ENCODE data around the gene STAM. TPM values are rescaled to one million over a fixed set of nuclear protein-coding genes. Genes with fewer than 3 reads are reported as not detected.

Gene STAM
- total RNA-seq, 1 donor from 2014 or later: 28.7 TPM

GRCh38 chr10:17655567-17656146, 11.7 kb downstream of the STAM start:
- Mint-ChIP-seq H3K4me3 (peak overlapping the region; percentile 50), H3K4me1 (peaks cover 59% of the 10 kb centered on the region), H3K27me3 (no peaks in the 10 kb centered on the region), H3K9me3 (peaks cover 2% of the 10 kb centered on the region), H3K27ac (peak overlapping the region; percentile 70), H3K36me3 (ENCODE audit: low read depth) (peaks cover 45% of the 10 kb centered on the region)
- ATAC-seq (ENCODE audit: low read depth): peak; percentile 91
- CTCF ChIA-PET: interaction anchor here (1.4 kb wide), 1 partner anchor 12 kb away, joined by 3 read pairs; the partner anchor contains the start of gene STAM
- POLR2A ChIA-PET: interaction anchor here (1.0 to 2.0 kb wide), 3 partner anchors 11 to 14 kb away, joined by 3 to 22 read pairs (median 7); partner anchors contain the start of gene STAM
- intact Hi-C loops (cut with micrococcal nuclease): loop anchor here (1.0 to 5.0 kb wide), 4 partner anchors 11 to 1002 kb away; partner anchors contain the start of genes ARL5B, HACD1 and STAM
- TF ChIP-seq, protein P1, sequence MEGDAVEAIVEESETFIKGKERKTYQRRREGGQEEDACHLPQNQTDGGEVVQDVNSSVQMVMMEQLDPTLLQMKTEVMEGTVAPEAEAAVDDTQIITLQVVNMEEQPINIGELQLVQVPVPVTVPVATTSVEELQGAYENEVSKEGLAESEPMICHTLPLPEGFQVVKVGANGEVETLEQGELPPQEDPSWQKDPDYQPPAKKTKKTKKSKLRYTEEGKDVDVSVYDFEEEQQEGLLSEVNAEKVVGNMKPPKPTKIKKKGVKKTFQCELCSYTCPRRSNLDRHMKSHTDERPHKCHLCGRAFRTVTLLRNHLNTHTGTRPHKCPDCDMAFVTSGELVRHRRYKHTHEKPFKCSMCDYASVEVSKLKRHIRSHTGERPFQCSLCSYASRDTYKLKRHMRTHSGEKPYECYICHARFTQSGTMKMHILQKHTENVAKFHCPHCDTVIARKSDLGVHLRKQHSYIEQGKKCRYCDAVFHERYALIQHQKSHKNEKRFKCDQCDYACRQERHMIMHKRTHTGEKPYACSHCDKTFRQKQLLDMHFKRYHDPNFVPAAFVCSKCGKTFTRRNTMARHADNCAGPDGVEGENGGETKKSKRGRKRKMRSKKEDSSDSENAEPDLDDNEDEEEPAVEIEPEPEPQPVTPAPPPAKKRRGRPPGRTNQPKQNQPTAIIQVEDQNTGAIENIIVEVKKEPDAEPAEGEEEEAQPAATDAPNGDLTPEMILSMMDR (IDR thresholded peaks at IDR 0.05): no peak
- DNase-seq: no peak

DNA sequence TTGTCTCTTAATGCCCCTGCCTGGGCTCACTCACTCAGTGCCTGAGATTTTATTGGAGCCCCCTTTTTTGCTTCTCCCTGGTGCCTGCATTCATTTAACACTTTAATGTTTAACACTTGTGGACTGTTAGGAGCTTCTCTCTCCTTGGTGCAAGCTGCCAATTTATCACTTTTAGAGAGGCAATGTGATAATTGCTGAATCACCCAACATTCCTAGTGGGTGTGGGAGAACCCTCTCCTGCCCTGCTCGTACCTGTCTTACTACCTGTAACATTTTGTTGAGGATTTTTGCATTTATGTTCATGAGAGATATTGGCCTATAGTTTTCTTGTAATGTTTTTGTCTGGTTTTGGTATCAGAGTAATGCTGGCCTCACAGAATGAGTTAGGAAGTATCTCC, 13.2 kb downstream of the STAM start:
- H3K4me3 Mint-ChIP-seq: no peak overlapping the region
- intact Hi-C loops (cut with micrococcal nuclease): loop anchor here (5.0 kb wide), 2 partner anchors 40 to 1000 kb away; partner anchors contain the start of genes ARL5B and HACD1
- H3K9me3 Mint-ChIP-seq: peaks cover 2% of the 10 kb centered on the region
- ChIA-PET CTCF (no interaction called here), POLR2A (interaction anchor here (1.1 to 1.7 kb wide), 2 partner anchors 9 to 13 kb away, joined by 3 to 9 read pairs; partner anchors contain the start of gene STAM)
- DNase-seq (no peak), ATAC-seq (ENCODE audit: low read depth) (no peak)
- no peaks in the 10 kb centered on the region for H3K27me3 Mint-ChIP-seq
- H3K27ac Mint-ChIP-seq: peak overlapping the region; percentile 43
- peaks cover 46% of the 10 kb centered on the region for H3K36me3 Mint-ChIP-seq (ENCODE audit: low read depth)
- peaks cover 49% of the 10 kb centered on the region for H3K4me1 Mint-ChIP-seq
- TF ChIP-seq, protein P1 (IDR thresholded peaks at IDR 0.05): no peak

GRCh38 chr10:17659365-17659764, 15.4 kb downstream of the STAM start:
- H3K4me1 Mint-ChIP-seq: peaks cover 49% of the 10 kb centered on the region
- intact Hi-C loops (cut with micrococcal nuclease): loop anchor here (5.0 kb wide), 2 partner anchors 42 to 998 kb away; partner anchors contain the start of genes ARL5B and HACD1
- no peak for DNase-seq
- POLR2A ChIA-PET: no interaction called here
- TF ChIP-seq, protein P1 (IDR thresholded peaks at IDR 0.05): no peak
- CTCF ChIA-PET: no interaction called here
- no peak for ATAC-seq (ENCODE audit: low read depth)
- H3K4me3 Mint-ChIP-seq: no peak overlapping the region
- no peaks in the 10 kb centered on the region for H3K27me3 Mint-ChIP-seq
- H3K27ac Mint-ChIP-seq: no peak overlapping the region
- peaks cover 43% of the 10 kb centered on the region for H3K36me3 Mint-ChIP-seq (ENCODE audit: low read depth)
- no peaks in the 10 kb centered on the region for H3K9me3 Mint-ChIP-seq

DNA sequence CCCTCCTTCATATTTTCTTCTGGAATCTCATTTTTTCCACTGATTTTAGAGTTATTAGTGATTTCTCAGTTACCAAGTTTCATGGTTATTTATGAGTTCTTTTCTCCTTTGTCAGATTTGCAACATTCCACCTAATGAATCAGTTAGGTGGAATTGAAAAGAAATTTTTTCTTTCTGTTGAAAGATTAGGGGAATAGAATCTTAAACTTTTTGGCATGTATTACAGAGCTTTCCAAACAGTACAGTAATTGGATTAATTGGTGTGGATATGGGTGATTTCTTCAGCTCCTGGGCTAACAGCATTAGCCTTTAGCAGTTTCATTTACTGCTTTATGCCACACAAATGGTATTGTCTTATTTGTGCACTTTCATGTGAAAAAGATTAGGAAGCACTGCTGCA, 17.0 kb downstream of the STAM start:
- TF ChIP-seq, protein P1 (IDR thresholded peaks at IDR 0.05): no peak
- CTCF ChIA-PET: no interaction called here
- Mint-ChIP-seq H3K36me3 (ENCODE audit: low read depth) (peaks cover 40% of the 10 kb centered on the region), H3K27ac (peak overlapping the region; percentile 18), H3K9me3 (no peaks in the 10 kb centered on the region), H3K4me1 (peaks cover 33% of the 10 kb centered on the region), H3K4me3 (no peak overlapping the region), H3K27me3 (no peaks in the 10 kb centered on the region)
- intact Hi-C loops (cut with micrococcal nuclease): no loop called here
- DNase-seq: no peak
- POLR2A ChIA-PET: no interaction called here
- ATAC-seq (ENCODE audit: low read depth): no peak

GRCh38 chr10:17661510-17661909, 17.6 kb downstream of the STAM start:
- intact Hi-C loops (cut with micrococcal nuclease): no loop called here
- peaks cover 39% of the 10 kb centered on the region for H3K36me3 Mint-ChIP-seq (ENCODE audit: low read depth)
- H3K4me3 Mint-ChIP-seq: no peak overlapping the region
- DNase-seq: no peak
- H3K27ac Mint-ChIP-seq: no peak overlapping the region
- TF ChIP-seq, protein P1 (IDR thresholded peaks at IDR 0.05): no peak
- H3K4me1 Mint-ChIP-seq: peaks cover 28% of the 10 kb centered on the region
- no peaks in the 10 kb centered on the region for H3K9me3 Mint-ChIP-seq
- ATAC-seq (ENCODE audit: low read depth): no peak
- POLR2A ChIA-PET: no interaction called here
- CTCF ChIA-PET: no interaction called here
- H3K27me3 Mint-ChIP-seq: no peaks in the 10 kb centered on the region
